OCI-LY1 (cell line): ENCODE results near the gene PLIN5.

Source experiments
- H2AFZ ChIP-seq: fragments of 200-600 bp; sonication (generic), shearing (Covaris generic); 2 replicates; pipeline ENCODE4 v1.6.0; 2014; ENCODE audit warnings: antibody characterized with exemption, mild to moderate bottlenecking, low read length
- H3F3A ChIP-seq: fragments of 200-600 bp; sonication (generic), shearing (Covaris generic); 2 replicates; pipeline ENCODE4 v1.6.0; 2014; ENCODE audit warnings: mild to moderate bottlenecking, antibody characterized with exemption, low read length, moderate library complexity; ENCODE audit not compliant: insufficient read depth
- H3K27ac ChIP-seq: fragments of 200-600 bp; sonication (generic); 2 replicates; pipeline ENCODE4 v1.5.1; 2014; ENCODE audit warnings: low read length, mixed run types, mild to moderate bottlenecking, low read depth; ENCODE audit not compliant: poor library complexity, severe bottlenecking
- H3K27me3 ChIP-seq: fragments of 200-600 bp; sonication (generic); 2 replicates; pipeline ENCODE4 v1.6.0; 2014; ENCODE audit warnings: antibody characterized with exemption, mild to moderate bottlenecking, low read length, moderate library complexity; ENCODE audit not compliant: insufficient read depth
- H3K36me3 ChIP-seq: fragments of 200-600 bp; sonication (generic); 2 replicates; pipeline ENCODE4 v1.6.1; 2014; ENCODE audit warnings: mild to moderate bottlenecking, antibody characterized with exemption, low read length, moderate library complexity, mixed read lengths; ENCODE audit not compliant: insufficient read depth
- H3K4me1 ChIP-seq: fragments of 200-600 bp; sonication (generic); 2 replicates; pipeline ENCODE4 v1.5.1; 2014; ENCODE audit warnings: mild to moderate bottlenecking, low read length, moderate library complexity; ENCODE audit not compliant: insufficient read depth, severe bottlenecking
- H3K4me2 ChIP-seq: fragments of 200-600 bp; sonication (generic), shearing (Covaris generic); 2 replicates; pipeline ENCODE4 v1.6.1; 2014; ENCODE audit warnings: low read length
- H3K4me3 ChIP-seq: fragments of 200-600 bp; sonication (generic); 2 replicates; pipeline ENCODE4 v1.5.1; 2014; ENCODE audit warnings: low read length, low read depth, mild to moderate bottlenecking, mixed read lengths; ENCODE audit not compliant: poor library complexity, severe bottlenecking
- H3K79me2 ChIP-seq: fragments of 200-600 bp; shearing (Covaris generic); 2 replicates; pipeline ENCODE4 v1.6.1; 2016; ENCODE audit warnings: mixed run types, low read length, mixed read lengths; ENCODE audit not compliant: insufficient read depth
- H3K9ac ChIP-seq: fragments of 200-600 bp; sonication (generic), shearing (Covaris generic); 2 replicates; pipeline ENCODE4 v1.6.1; 2014; ENCODE audit warnings: mild to moderate bottlenecking, low read length, mixed read lengths
- H3K9me2 ChIP-seq: fragments of 200-600 bp; sonication (generic), shearing (Covaris generic); 2 replicates; pipeline ENCODE4 v1.6.1; 2014; ENCODE audit warnings: low read depth, mild to moderate bottlenecking, low read length, mixed read lengths
- H3K9me3 ChIP-seq: fragments of 200-600 bp; shearing (Covaris generic); 2 replicates; pipeline ENCODE4 v1.6.1; 2014; ENCODE audit warnings: low read length, mixed read lengths
- H4K20me1 ChIP-seq: fragments of 200-600 bp; sonication (generic), shearing (Covaris generic); 2 replicates; pipeline ENCODE4 v1.6.0; 2016; ENCODE audit warnings: mild to moderate bottlenecking, low read length; ENCODE audit not compliant: insufficient read depth
- EZH2 ChIP-seq: fragments of 200-600 bp; sonication (generic), shearing (Covaris generic); IDR thresholded peaks from 2 replicates; pipeline ENCODE4 v1.8.0; 2017; ENCODE audit warnings: borderline replicate concordance, mixed run types, mild to moderate bottlenecking, antibody characterized with exemption, low read length, moderate library complexity, mixed read lengths
- TF ChIP-seq, protein P1 (sequence below): fragments of 200-600 bp; sonication (generic), shearing (Covaris generic); IDR thresholded peaks from 2 replicates; pipeline ENCODE4 v1.5.1; 2017; ENCODE audit warnings: mild to moderate bottlenecking, antibody characterized with exemption, low read length, moderate library complexity, mixed read lengths

Gene PLIN5

DNA sequence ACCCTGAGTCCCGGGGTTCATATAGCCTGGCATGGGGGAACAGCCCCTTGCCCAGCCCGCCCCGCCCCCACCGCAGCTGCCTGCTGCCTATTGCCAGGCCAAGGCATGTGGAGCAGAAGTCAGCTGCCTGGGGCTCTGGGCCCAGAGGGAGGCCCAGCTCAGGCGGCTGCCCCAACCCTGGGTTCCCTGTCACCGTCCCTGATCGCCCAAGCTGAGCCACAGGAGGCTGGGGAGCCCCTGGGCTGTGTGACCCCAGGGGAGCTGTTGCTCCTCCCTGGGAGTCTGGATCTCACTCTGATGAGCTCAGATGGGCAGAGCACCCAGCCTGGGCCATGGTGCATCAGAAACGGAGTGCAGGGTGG is 18.1 kb downstream of the PLIN5 start:
- H4K20me1 ChIP-seq = no peaks in the 10 kb centered on the region
- no peak overlapping the region for H3K27ac ChIP-seq
- H3K9ac ChIP-seq = no peak overlapping the region
- no peaks in the 10 kb centered on the region for H3K9me3 ChIP-seq
- H3K9me2 ChIP-seq = no peaks in the 10 kb centered on the region
- no peaks in the 10 kb centered on the region for H3K27me3 ChIP-seq
- H3K4me3 ChIP-seq = no peak overlapping the region
- H3K79me2 ChIP-seq = no peaks in the 10 kb centered on the region
- no peaks in the 10 kb centered on the region for H3K4me1 ChIP-seq
- no peaks in the 10 kb centered on the region for H3K36me3 ChIP-seq
- H3F3A ChIP-seq = no peaks in the 10 kb centered on the region
- H3K4me2 ChIP-seq = no peak overlapping the region
- no peak overlapping the region for H2AFZ ChIP-seq
- no peak for TF ChIP-seq EZH2
- TF ChIP-seq, protein P1, sequence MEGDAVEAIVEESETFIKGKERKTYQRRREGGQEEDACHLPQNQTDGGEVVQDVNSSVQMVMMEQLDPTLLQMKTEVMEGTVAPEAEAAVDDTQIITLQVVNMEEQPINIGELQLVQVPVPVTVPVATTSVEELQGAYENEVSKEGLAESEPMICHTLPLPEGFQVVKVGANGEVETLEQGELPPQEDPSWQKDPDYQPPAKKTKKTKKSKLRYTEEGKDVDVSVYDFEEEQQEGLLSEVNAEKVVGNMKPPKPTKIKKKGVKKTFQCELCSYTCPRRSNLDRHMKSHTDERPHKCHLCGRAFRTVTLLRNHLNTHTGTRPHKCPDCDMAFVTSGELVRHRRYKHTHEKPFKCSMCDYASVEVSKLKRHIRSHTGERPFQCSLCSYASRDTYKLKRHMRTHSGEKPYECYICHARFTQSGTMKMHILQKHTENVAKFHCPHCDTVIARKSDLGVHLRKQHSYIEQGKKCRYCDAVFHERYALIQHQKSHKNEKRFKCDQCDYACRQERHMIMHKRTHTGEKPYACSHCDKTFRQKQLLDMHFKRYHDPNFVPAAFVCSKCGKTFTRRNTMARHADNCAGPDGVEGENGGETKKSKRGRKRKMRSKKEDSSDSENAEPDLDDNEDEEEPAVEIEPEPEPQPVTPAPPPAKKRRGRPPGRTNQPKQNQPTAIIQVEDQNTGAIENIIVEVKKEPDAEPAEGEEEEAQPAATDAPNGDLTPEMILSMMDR = no peak

- no peak overlapping the region for H2AFZ ChIP-seq
- no peak overlapping the region for H3K4me2 ChIP-seq
Observed at GRCh38 chr19:4516199-4516938, 18.7 kb downstream of the PLIN5 start.

DNA sequence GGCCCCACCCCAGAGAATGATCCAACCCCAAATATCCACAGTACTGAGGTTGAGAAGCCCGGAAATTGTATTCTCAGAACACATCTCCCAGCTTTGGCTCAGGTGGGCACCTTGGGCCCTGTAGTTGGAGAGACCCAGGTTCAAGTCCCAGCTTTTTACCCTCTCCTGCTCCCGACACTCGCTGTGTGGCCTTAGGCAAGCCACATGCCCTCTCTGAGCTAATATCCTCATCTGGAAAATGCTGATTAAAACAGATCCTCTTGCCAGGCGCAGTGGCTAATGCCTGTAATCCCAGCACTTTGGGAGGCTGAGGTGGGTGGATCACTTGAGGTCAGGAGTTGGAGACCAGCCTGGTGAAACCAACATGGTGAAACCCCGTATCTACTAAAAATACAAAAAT is 19.3 kb downstream of the PLIN5 start:
- Histone ChIP-seq H3K9ac (no peak overlapping the region), H4K20me1 (no peaks in the 10 kb centered on the region), H3K27me3 (no peaks in the 10 kb centered on the region), H3K79me2 (no peaks in the 10 kb centered on the region), H3K4me3 (no peak overlapping the region), H2AFZ (no peak overlapping the region), H3K9me2 (no peaks in the 10 kb centered on the region), H3K27ac (no peak overlapping the region), H3F3A (no peaks in the 10 kb centered on the region), H3K36me3 (no peaks in the 10 kb centered on the region), H3K9me3 (no peaks in the 10 kb centered on the region), H3K4me1 (no peaks in the 10 kb centered on the region), H3K4me2 (no peak overlapping the region)
- TF ChIP-seq, protein P1 = no peak
- TF ChIP-seq EZH2 = no peak

More at GRCh38 chr19:4516199-4516938, 18.7 kb downstream of the PLIN5 start:
- no peaks in the 10 kb centered on the region for H4K20me1 ChIP-seq
- TF ChIP-seq, protein P1 = no peak
- TF ChIP-seq EZH2 = no peak
- no peaks in the 10 kb centered on the region for H3F3A ChIP-seq
- H3K79me2 ChIP-seq = no peaks in the 10 kb centered on the region
- H3K36me3 ChIP-seq = no peaks in the 10 kb centered on the region
- H3K4me1 ChIP-seq = no peaks in the 10 kb centered on the region
- no peak overlapping the region for H3K27ac ChIP-seq
- no peak overlapping the region for H3K9ac ChIP-seq
- H3K9me2 ChIP-seq = no peaks in the 10 kb centered on the region
- H3K9me3 ChIP-seq = no peaks in the 10 kb centered on the region
- H3K4me3 ChIP-seq = no peak overlapping the region
- H3K27me3 ChIP-seq = no peaks in the 10 kb centered on the region
